Gastrocnemius medialis (tissue), 4 donors: ENCODE data around the gene SPEG.

Source experiments
- CTCF ChIP-seq, 5 experiments: fragments of 450-650 bp in 3 of 5; fragments of 200-600 bp in 2 of 5; sonication (generic) in 2 of 5; IDR thresholded peaks in 4 of 5; conservative IDR thresholded peaks in 1 of 5; 1 replicate in 4 of 5; 2 replicates in 1 of 5; pipeline ENCODE4 v1.5.1; 2016 to 2019; ENCODE audit warnings: antibody characterized with exemption in 5 of 5, mild to moderate bottlenecking in 3 of 5, moderate library complexity in 3 of 5
- POLR2A ChIP-seq, 2 donors: fragments of 450-650 bp; IDR thresholded peaks; one replicate each; pipeline ENCODE4 v1.6.1; 2017; ENCODE audit warnings: antibody characterized with exemption in 2 of 2, mild to moderate bottlenecking in 2 of 2, moderate library complexity in 2 of 2

GRCh38 chr2:219475278-219475677, 40.6 kb downstream of the SPEG start:
- no peak for TF ChIP-seq CTCF (IDR thresholded peaks at IDR 0.05 in 4 of 5, conservative IDR thresholded peaks at IDR 0.05 in 1 of 5)
- no peak for TF ChIP-seq POLR2A (IDR thresholded peaks at IDR 0.05)
